Immature natural killer cell (primary cell): ENCODE results near the gene PRKCI. TPM values are rescaled to one million over a fixed set of nuclear protein-coding genes. Genes with fewer than 3 reads are reported as not detected.
"Not testable (repeated sequence)": the region's sequence is repeated elsewhere in the genome, so short reads cannot be mapped to it uniquely, and the experiment has no call there.

Source experiments
- DNase-seq, 3 donors: peaks; one replicate each; pipeline ENCODE4 v3.0.0; 2022; ENCODE audit warnings: mixed read lengths in 1 of 3
- H3K27ac Mint-ChIP-seq, 6 donors: one replicate each; pipeline ENCODE4 v1.8.0; 2020; ENCODE audit warnings: mixed read lengths in 6 of 6, mild to moderate bottlenecking in 5 of 6, inconsistent platforms in 4 of 6, moderate library complexity in 3 of 6
- H3K27me3 Mint-ChIP-seq, 3 donors: one replicate each; pipeline ENCODE4 v1.8.0; 2020 to 2021; ENCODE audit warnings: low read depth in 3 of 3, mild to moderate bottlenecking in 3 of 3, mixed read lengths in 3 of 3, moderate library complexity in 3 of 3, inconsistent platforms in 1 of 3
- H3K36me3 Mint-ChIP-seq, 3 donors: one replicate each; pipeline ENCODE4 v1.8.0; 2020; ENCODE audit warnings: mixed read lengths in 3 of 3, inconsistent platforms in 2 of 3, mild to moderate bottlenecking in 2 of 3
- H3K4me1 Mint-ChIP-seq, 2 donors: one replicate each; pipeline ENCODE4 v1.8.0; 2020; ENCODE audit warnings: inconsistent platforms in 2 of 2, mild to moderate bottlenecking in 2 of 2, mixed read lengths in 2 of 2, moderate library complexity in 1 of 2
- H3K4me3 Mint-ChIP-seq, 5 donors: one replicate each; pipeline ENCODE4 v1.8.0; 2020; ENCODE audit warnings: mild to moderate bottlenecking in 5 of 5, mixed read lengths in 5 of 5, inconsistent platforms in 3 of 5, moderate library complexity in 3 of 5
- H3K9me3 Mint-ChIP-seq, 6 donors: one replicate each; pipeline ENCODE4 v1.8.0; 2020; ENCODE audit warnings: mild to moderate bottlenecking in 6 of 6, mixed read lengths in 6 of 6, inconsistent platforms in 4 of 6, moderate library complexity in 3 of 6
- polyA plus RNA-seq, 3 donors: library from polyadenylated mRNA; unstranded; fragments of 300-500 nt; fragmentation: Illumina TruSeq; gene quantifications; one replicate each; pipeline ENCODE4 v1.2.3, GENCODE V29; 2021

The PRKCI gene
- polyA plus RNA-seq, 3 donors from 2014 or later, result 6.8 to 15.4 (median 14.8) TPM

GRCh38 chr3:170322566-170323269 is 100.5 kb downstream of the PRKCI start:
- Mint-ChIP-seq H3K4me1 (peaks cover 5 to 8% of the 10 kb centered on the region in 2 donors), H3K27ac (no peak overlapping the region), H3K36me3 (no peaks in the 10 kb centered on the region), H3K27me3 (peaks cover 2 to 11% (median 5%) of the 10 kb centered on the region in 3 donors), H3K4me3 (no peak overlapping the region), H3K9me3 (no peaks in the 10 kb centered on the region)
- no peak for DNase-seq

- Mint-ChIP-seq H3K9me3 (no peaks in the 10 kb centered on the region), H3K36me3 (no peaks in the 10 kb centered on the region), H3K27ac (no peak overlapping the region), H3K27me3 (peaks cover 2 to 10% (median 5%) of the 10 kb centered on the region in 3 donors), H3K4me1 (peaks cover 5 to 8% of the 10 kb centered on the region in 2 donors), H3K4me3 (no peak overlapping the region)
- no peak for DNase-seq
Observed at GRCh38 chr3:170323331-170323730, 101.1 kb downstream of the PRKCI start.

GRCh38 chr3:170324962-170325361 is 102.7 kb downstream of the PRKCI start:
- Mint-ChIP-seq H3K4me3 (no peak overlapping the region), H3K27me3 (peaks cover 0 to 7% (median 3%) of the 10 kb centered on the region in 3 donors), H3K4me1 (peaks cover 5 to 8% of the 10 kb centered on the region in 2 donors), H3K9me3 (no peaks in the 10 kb centered on the region), H3K36me3 (no peaks in the 10 kb centered on the region), H3K27ac (no peak overlapping the region)
- no peak for DNase-seq

- Mint-ChIP-seq H3K4me3 (no peak overlapping the region), H3K4me1 (peaks cover 5 to 8% of the 10 kb centered on the region in 2 donors), H3K9me3 (no peaks in the 10 kb centered on the region), H3K27ac (no peak overlapping the region), H3K27me3 (peaks cover 0 to 2% (median 0%) of the 10 kb centered on the region in 3 donors), H3K36me3 (no peaks in the 10 kb centered on the region)
- peak; percentile 5 to 13 (median 6) for DNase-seq
Observed at GRCh38 chr3:170327040-170327808, 105.0 kb downstream of the PRKCI start.

GRCh38 chr3:170327868-170328548 is 105.8 kb downstream of the PRKCI start:
- H3K27me3 Mint-ChIP-seq, DNase-seq, H3K4me1 Mint-ChIP-seq, H3K27ac Mint-ChIP-seq, H3K9me3 Mint-ChIP-seq, H3K4me3 Mint-ChIP-seq, H3K36me3 Mint-ChIP-seq: not testable (repeated sequence)

- H3K4me1 Mint-ChIP-seq, result peaks cover 5 to 8% of the 10 kb centered on the region in 2 donors
- no peaks in the 10 kb centered on the region for H3K36me3 Mint-ChIP-seq
- no peaks in the 10 kb centered on the region for H3K9me3 Mint-ChIP-seq
- no peak overlapping the region for H3K27ac Mint-ChIP-seq
- no peak for DNase-seq
- peaks cover 0 to 2% (median 0%) of the 10 kb centered on the region in 3 donors for H3K27me3 Mint-ChIP-seq
- H3K4me3 Mint-ChIP-seq, result no peak overlapping the region
Observed at GRCh38 chr3:170330366-170330765, 108.1 kb downstream of the PRKCI start.

GRCh38 chr3:170331143-170331542 is 108.9 kb downstream of the PRKCI start:
- Mint-ChIP-seq H3K4me1 (peaks cover 5 to 8% of the 10 kb centered on the region in 2 donors), H3K9me3 (no peaks in the 10 kb centered on the region), H3K4me3 (no peak overlapping the region), H3K27me3 (no peaks in the 10 kb centered on the region), H3K36me3 (no peaks in the 10 kb centered on the region), H3K27ac (no peak overlapping the region)
- no peak for DNase-seq

GRCh38 chr3:170337420-170337819 is 115.2 kb downstream of the PRKCI start:
- H3K4me1 Mint-ChIP-seq, result no peaks in the 10 kb centered on the region
- H3K9me3 Mint-ChIP-seq, result no peaks in the 10 kb centered on the region
- H3K4me3 Mint-ChIP-seq, result no peak overlapping the region
- H3K27ac Mint-ChIP-seq, result no peak overlapping the region
- no peak for DNase-seq
- peaks cover 0 to 2% (median 0%) of the 10 kb centered on the region in 3 donors for H3K27me3 Mint-ChIP-seq
- H3K36me3 Mint-ChIP-seq, result no peaks in the 10 kb centered on the region

- peaks cover 0 to 2% (median 0%) of the 10 kb centered on the region in 3 donors for H3K27me3 Mint-ChIP-seq
- H3K4me1 Mint-ChIP-seq, result no peaks in the 10 kb centered on the region
- H3K9me3 Mint-ChIP-seq, result no peaks in the 10 kb centered on the region
- no peak overlapping the region for H3K27ac Mint-ChIP-seq
- no peaks in the 10 kb centered on the region for H3K36me3 Mint-ChIP-seq
- no peak for DNase-seq
- no peak overlapping the region for H3K4me3 Mint-ChIP-seq
Observed at GRCh38 chr3:170338690-170339340, 116.6 kb downstream of the PRKCI start.

- H3K4me3 Mint-ChIP-seq, H3K27me3 Mint-ChIP-seq, H3K27ac Mint-ChIP-seq, DNase-seq, H3K36me3 Mint-ChIP-seq, H3K4me1 Mint-ChIP-seq, H3K9me3 Mint-ChIP-seq: not testable (repeated sequence)
Observed at GRCh38 chr3:170342273-170342672, 120.0 kb downstream of the PRKCI start.

GRCh38 chr3:170343859-170344258 is 121.6 kb downstream of the PRKCI start:
- not testable (repeated sequence) for H3K36me3 Mint-ChIP-seq, H3K27ac Mint-ChIP-seq, H3K4me3 Mint-ChIP-seq

GRCh38 chr3:170344971-170345370 is 122.7 kb downstream of the PRKCI start:
- Mint-ChIP-seq H3K36me3 (no peaks in the 10 kb centered on the region), H3K9me3 (no peaks in the 10 kb centered on the region), H3K4me3 (no peak overlapping the region), H3K4me1 (peaks cover 0 to 2% of the 10 kb centered on the region in 2 donors), H3K27me3 (peaks cover 0 to 2% (median 1%) of the 10 kb centered on the region in 3 donors), H3K27ac (no peak overlapping the region)
- DNase-seq, result no peak

More at GRCh38 chr3:170343859-170344258, 121.6 kb downstream of the PRKCI start:
- DNase-seq, H3K27me3 Mint-ChIP-seq, H3K9me3 Mint-ChIP-seq, H3K4me1 Mint-ChIP-seq: not testable (repeated sequence)

- no peak for DNase-seq
- no peak overlapping the region for H3K27ac Mint-ChIP-seq
- H3K36me3 Mint-ChIP-seq, result no peaks in the 10 kb centered on the region
- no peak overlapping the region for H3K4me3 Mint-ChIP-seq
- H3K27me3 Mint-ChIP-seq, result peaks cover 0 to 2% (median 1%) of the 10 kb centered on the region in 3 donors
- H3K9me3 Mint-ChIP-seq, result no peaks in the 10 kb centered on the region
- peaks cover 2 to 5% of the 10 kb centered on the region in 2 donors for H3K4me1 Mint-ChIP-seq
Observed at GRCh38 chr3:170346481-170347392, 124.5 kb downstream of the PRKCI start.
